Smooth muscle cell (in vitro differentiated cells): ENCODE results near the gene DRC3. TPM values are rescaled to one million over a fixed set of nuclear protein-coding genes. Genes with fewer than 3 reads are reported as not detected.

Source experiments
- DNase-seq: peaks from one replicate; lab custom pipeline; 2025; ENCODE audit not compliant: unreplicated experiment; lab: John Stamatoyannopoulos, UW
- H2AFZ ChIP-seq: fragments of 200-600 bp; sonication (generic); 2 replicates; pipeline ENCODE4 v1.6.0; 2016; ENCODE audit warnings: antibody characterized with exemption, low read depth, mild to moderate bottlenecking
- H3F3A ChIP-seq: fragments of 200-600 bp; sonication (generic); 2 replicates; pipeline ENCODE4 v1.6.0; 2017; ENCODE audit warnings: antibody characterized with exemption, low read depth
- H3K27ac ChIP-seq: fragments of 200-600 bp; sonication (generic); 2 replicates; pipeline ENCODE4 v1.5.1; 2016; ENCODE audit warnings: low read depth, mild to moderate bottlenecking
- H3K27me3 ChIP-seq: fragments of 200-600 bp; sonication (generic); 2 replicates; pipeline ENCODE4 v1.6.1; 2016; ENCODE audit warnings: low read depth, mild to moderate bottlenecking
- H3K36me3 ChIP-seq: fragments of 200-600 bp; sonication (generic); 2 replicates; pipeline ENCODE4 v1.5.1; 2016; ENCODE audit warnings: low read depth
- H3K4me1 ChIP-seq: fragments of 200-600 bp; sonication (generic); 2 replicates; pipeline ENCODE4 v1.5.1; 2016; ENCODE audit warnings: low read depth
- H3K4me2 ChIP-seq: fragments of 200-600 bp; sonication (generic); 2 replicates; pipeline ENCODE4 v1.6.0; 2016; ENCODE audit warnings: mild to moderate bottlenecking
- H3K4me3 ChIP-seq: fragments of 200-600 bp; sonication (generic); 2 replicates; pipeline ENCODE4 v1.5.1; 2016; ENCODE audit warnings: mild to moderate bottlenecking
- H3K79me2 ChIP-seq: fragments of 200-600 bp; sonication (generic); 2 replicates; pipeline ENCODE4 v1.6.0; 2016; ENCODE audit warnings: low read depth, mild to moderate bottlenecking
- H3K9ac ChIP-seq: fragments of 200-600 bp; sonication (generic); 2 replicates; pipeline ENCODE4 v1.6.0; 2016; ENCODE audit warnings: low read depth
- H3K9me3 ChIP-seq: fragments of 200-600 bp; sonication (generic); replicated peaks from 2 replicates; pipeline ENCODE4 v1.5.1; 2016; ENCODE audit warnings: low read depth
- H4K20me1 ChIP-seq: fragments of 200-600 bp; sonication (generic); 2 replicates; pipeline ENCODE4 v1.6.0; 2016; ENCODE audit warnings: low read depth
- WGBS: methylation state at CpG from one replicate; pipeline ENCODE4 v1.1.7; 2016; ENCODE audit warnings: low lambda C conversion rate; 5-methylcytosine and 5-hydroxymethylcytosine counted together
- polyA plus RNA-seq: library from polyadenylated mRNA; unstranded; fragments of >200 nt; fragmentation: Nextera tagmentation; extraction: Ambion mirVana; gene quantifications from 2 replicates; pipeline ENCODE4 v1.2.1, GENCODE V29; 2016
- total RNA-seq: library from RNA; depleted of rRNA; stranded (reverse); fragments of >200 nt; gene quantifications from 2 replicates; pipeline ENCODE4 v1.2.3, GENCODE V29; 2014
- TF ChIP-seq, protein P1 (sequence below): fragments of 200-600 bp; sonication (generic); IDR thresholded peaks from 2 replicates; pipeline ENCODE4 v1.5.1; 2017; ENCODE audit warnings: borderline replicate concordance, mild to moderate bottlenecking, antibody characterized with exemption; ENCODE audit not compliant: insufficient read depth, poor library complexity, severe bottlenecking

The DRC3 gene
- total and polyA plus RNA-seq, 2 experiments from 2014 or later: 0.72 to 0.83 TPM

DNA sequence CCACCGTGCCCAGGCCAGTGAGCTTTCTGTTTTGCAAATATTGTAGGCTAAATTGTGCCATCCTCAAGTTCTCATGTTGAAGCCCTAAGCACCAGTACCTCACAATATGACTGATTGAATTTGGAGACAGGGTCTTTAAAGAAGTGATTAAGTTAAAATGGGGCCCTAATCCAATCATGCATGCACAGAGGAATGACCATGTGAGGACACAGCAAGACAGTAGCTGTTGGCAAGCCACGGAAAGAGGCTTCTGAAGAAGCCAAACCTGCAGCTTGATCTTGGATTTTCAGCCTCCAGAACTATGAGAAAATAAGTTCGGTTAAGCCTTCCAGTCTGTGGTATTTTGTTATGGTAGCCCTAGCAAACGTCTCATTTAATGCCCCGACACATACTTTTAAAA, 25.4 kb upstream of the DRC3 start:
- no peak overlapping the region for H3K27ac ChIP-seq

DNA sequence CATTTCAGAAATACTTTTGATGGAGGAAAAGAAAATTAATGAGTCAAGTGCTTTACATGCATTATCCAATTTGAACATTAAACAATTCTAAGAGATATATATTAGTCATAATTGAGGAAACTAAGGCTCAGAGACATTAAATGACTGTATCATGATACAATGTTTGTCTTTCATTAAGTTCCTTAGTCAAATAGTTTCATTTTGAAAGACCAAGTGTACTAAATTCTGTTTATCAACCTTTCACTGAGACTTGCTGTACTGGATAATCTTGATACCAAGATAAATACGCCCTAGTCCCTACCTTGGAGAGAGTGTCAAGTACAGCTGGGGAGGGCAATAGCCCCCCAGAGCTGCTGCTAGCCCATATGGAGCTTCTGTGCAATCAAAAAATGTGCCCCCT, 24.7 kb upstream of the DRC3 start:
- Histone ChIP-seq H3K27ac (no peak overlapping the region), H3K9me3 (no peaks in the 10 kb centered on the region), H3K9ac (no peak overlapping the region), H3K79me2 (peaks cover 63% of the 10 kb centered on the region), H3K4me1 (peaks cover 10% of the 10 kb centered on the region), H3K4me3 (no peak overlapping the region), H3K27me3 (no peaks in the 10 kb centered on the region), H3F3A (peaks cover 4% of the 10 kb centered on the region), H3K36me3 (no peaks in the 10 kb centered on the region), H3K4me2 (no peak overlapping the region), H4K20me1 (peaks cover 88% of the 10 kb centered on the region), H2AFZ (no peak overlapping the region)
- TF ChIP-seq, protein P1, sequence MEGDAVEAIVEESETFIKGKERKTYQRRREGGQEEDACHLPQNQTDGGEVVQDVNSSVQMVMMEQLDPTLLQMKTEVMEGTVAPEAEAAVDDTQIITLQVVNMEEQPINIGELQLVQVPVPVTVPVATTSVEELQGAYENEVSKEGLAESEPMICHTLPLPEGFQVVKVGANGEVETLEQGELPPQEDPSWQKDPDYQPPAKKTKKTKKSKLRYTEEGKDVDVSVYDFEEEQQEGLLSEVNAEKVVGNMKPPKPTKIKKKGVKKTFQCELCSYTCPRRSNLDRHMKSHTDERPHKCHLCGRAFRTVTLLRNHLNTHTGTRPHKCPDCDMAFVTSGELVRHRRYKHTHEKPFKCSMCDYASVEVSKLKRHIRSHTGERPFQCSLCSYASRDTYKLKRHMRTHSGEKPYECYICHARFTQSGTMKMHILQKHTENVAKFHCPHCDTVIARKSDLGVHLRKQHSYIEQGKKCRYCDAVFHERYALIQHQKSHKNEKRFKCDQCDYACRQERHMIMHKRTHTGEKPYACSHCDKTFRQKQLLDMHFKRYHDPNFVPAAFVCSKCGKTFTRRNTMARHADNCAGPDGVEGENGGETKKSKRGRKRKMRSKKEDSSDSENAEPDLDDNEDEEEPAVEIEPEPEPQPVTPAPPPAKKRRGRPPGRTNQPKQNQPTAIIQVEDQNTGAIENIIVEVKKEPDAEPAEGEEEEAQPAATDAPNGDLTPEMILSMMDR: no peak
- 96% methylated on average over 1 of the region's 1 CpG for WGBS
- no peak for DNase-seq

More for the DNA sequence above, 25.4 kb upstream of the DRC3 start:
- no peak overlapping the region for H3K4me3 ChIP-seq
- no peak for DNase-seq
- TF ChIP-seq, protein P1: no peak
- H2AFZ ChIP-seq: no peak overlapping the region
- peaks cover 60% of the 10 kb centered on the region for H3K79me2 ChIP-seq
- no peak overlapping the region for H3K4me2 ChIP-seq
- peaks cover 82% of the 10 kb centered on the region for H4K20me1 ChIP-seq
- no peaks in the 10 kb centered on the region for H3K36me3 ChIP-seq
- no peaks in the 10 kb centered on the region for H3K27me3 ChIP-seq
- no peak overlapping the region for H3K9ac ChIP-seq
- 81% methylated on average over 5 of the region's 5 CpGs for WGBS
- peaks cover 8% of the 10 kb centered on the region for H3F3A ChIP-seq
- H3K9me3 ChIP-seq: no peaks in the 10 kb centered on the region
- peaks cover 16% of the 10 kb centered on the region for H3K4me1 ChIP-seq

DNA sequence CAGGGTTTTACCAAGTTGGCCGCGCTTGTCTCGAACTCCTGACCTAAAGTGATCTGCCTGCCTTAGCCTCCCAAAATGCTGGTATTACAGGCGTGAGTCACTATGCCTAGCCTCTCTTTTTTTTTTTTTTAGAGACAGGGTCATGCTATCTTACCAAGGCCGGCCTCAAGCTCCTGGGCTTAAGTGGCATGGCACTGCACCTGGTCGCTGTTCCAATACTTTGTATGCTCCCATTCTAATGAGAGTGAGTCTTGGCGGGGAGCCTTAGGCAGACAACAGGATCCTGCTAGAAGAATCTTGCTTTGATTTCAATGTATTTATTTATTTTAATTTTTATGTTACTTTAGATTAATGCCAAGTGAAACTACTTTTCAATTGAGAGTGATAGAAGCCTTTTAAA, 22.3 kb upstream of the DRC3 start:
- WGBS: 98% methylated on average over 7 of the region's 7 CpGs
- peak overlapping the region; percentile 44 for H3K27ac ChIP-seq
- TF ChIP-seq, protein P1: no peak
- H3F3A ChIP-seq: no peaks in the 10 kb centered on the region
- H3K9me3 ChIP-seq: no peaks in the 10 kb centered on the region
- no peak overlapping the region for H2AFZ ChIP-seq
- H3K79me2 ChIP-seq: peaks cover 70% of the 10 kb centered on the region
- H3K36me3 ChIP-seq: no peaks in the 10 kb centered on the region
- no peak overlapping the region for H3K4me3 ChIP-seq
- H3K4me1 ChIP-seq: no peaks in the 10 kb centered on the region
- no peak overlapping the region for H3K9ac ChIP-seq
- no peak for DNase-seq
- no peak overlapping the region for H3K4me2 ChIP-seq
- H4K20me1 ChIP-seq: peaks cover 83% of the 10 kb centered on the region
- H3K27me3 ChIP-seq: no peaks in the 10 kb centered on the region

DNA sequence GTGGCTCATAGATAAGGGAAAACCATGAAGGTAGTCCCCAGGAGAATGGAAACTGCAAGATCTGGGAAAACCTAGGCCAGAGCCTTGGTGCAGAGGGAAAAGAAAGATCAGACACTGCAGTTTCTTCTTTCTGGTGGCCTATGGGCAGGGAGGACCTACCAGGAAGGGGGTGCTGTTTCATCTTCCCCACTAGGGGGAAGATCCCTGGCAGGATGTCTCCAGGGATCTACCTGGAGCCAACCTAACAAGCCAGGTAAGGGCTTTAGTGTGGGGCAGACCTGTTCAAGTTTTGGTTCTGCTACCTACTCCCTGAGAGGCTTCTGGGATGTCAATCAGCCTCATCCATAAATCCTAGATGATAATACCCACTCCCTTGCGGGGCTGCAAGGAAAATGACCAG, 21.9 kb upstream of the DRC3 start:
- H2AFZ ChIP-seq: no peak overlapping the region
- no peaks in the 10 kb centered on the region for H3K36me3 ChIP-seq
- H3K27ac ChIP-seq: peak overlapping the region; percentile 44
- no peaks in the 10 kb centered on the region for H3F3A ChIP-seq
- WGBS: 84% methylated on average over 1 of the region's 1 CpG
- no peak for DNase-seq
- H4K20me1 ChIP-seq: peaks cover 79% of the 10 kb centered on the region
- H3K79me2 ChIP-seq: peaks cover 70% of the 10 kb centered on the region
- H3K9me3 ChIP-seq: no peaks in the 10 kb centered on the region
- H3K9ac ChIP-seq: no peak overlapping the region
- H3K4me3 ChIP-seq: no peak overlapping the region
- TF ChIP-seq, protein P1: peak; percentile 24
- no peaks in the 10 kb centered on the region for H3K4me1 ChIP-seq
- no peak overlapping the region for H3K4me2 ChIP-seq
- no peaks in the 10 kb centered on the region for H3K27me3 ChIP-seq
